GM10248 (cell line): ENCODE results near the gene COX11.

Experiments
- CTCF ChIA-PET: fragments of 300-600 bp; sonication (Branson Sonifier 250); formaldehyde crosslinking; extraction: SDS; loops from one replicate; lab custom pipeline; 2021; ENCODE audit warnings: antibody characterized with exemption; lab: Yijun Ruan, JAX
- POLR2A ChIA-PET: fragments of 350-650 bp; sonication (Branson Sonifier 250); formaldehyde crosslinking; extraction: SDS; loops from one replicate; lab custom pipeline; 2020; ENCODE audit warnings: antibody characterized with exemption; lab: Yijun Ruan, JAX
- DNase-seq: peaks from one replicate; pipeline ENCODE4 v3.0.0; 2012; ENCODE audit errors: extremely low spot score
- CTCF ChIP-seq: IDR thresholded peaks from 2 replicates; pipeline ENCODE4 v1.5.1; 2012; ENCODE audit warnings: mild to moderate bottlenecking, low read depth; ENCODE audit errors: extremely low read depth, missing control alignments, control extremely low read depth

Gene COX11

GRCh38 chr17:54968262-54968987 is at the start of gene COX11, which contains the start of gene STXBP4:
COX11 (minus strand) TSS chr17:54968654; CDS start chr17:54968646, 8 bp downstream.
STXBP4 (plus strand) TSS chr17:54968765; CDS start chr17:54986220, 17,455 bp downstream.
- peak; percentile 50 for TF ChIP-seq CTCF
- CTCF ChIA-PET: interaction anchor here (0.8 to 1.5 kb wide), 4 partner anchors 11 to 328 kb away, joined by 3 to 4 read pairs (median 3); no protein-coding TSS in a partner anchor
- POLR2A ChIA-PET: no interaction called here
- peak; percentile 95 for DNase-seq

GRCh38 chr17:55005520-55005919 is 37.1 kb upstream of the COX11 start:
- ChIA-PET CTCF (interaction anchor here (1.0 to 10.6 kb wide), 6 partner anchors 13 to 25 kb away, joined by 3 to 109 read pairs (median 4); no protein-coding TSS in a partner anchor), POLR2A (no interaction called here)

GRCh38 chr17:55004484-55004883 is 36.0 kb upstream of the COX11 start:
- no peak for DNase-seq
- no peak for TF ChIP-seq CTCF
- POLR2A ChIA-PET: no interaction called here
- CTCF ChIA-PET: interaction anchor here (1.0 to 10.6 kb wide), 3 partner anchors 12 to 26 kb away, joined by 3 to 109 read pairs (median 5); no protein-coding TSS in a partner anchor

More at GRCh38 chr17:55005520-55005919, 37.1 kb upstream of the COX11 start:
- peak; percentile 21 for TF ChIP-seq CTCF
- DNase-seq: peak; percentile 15

GRCh38 chr17:55002458-55002857 is 34.0 kb upstream of the COX11 start:
- CTCF ChIA-PET: interaction anchor here (0.8 to 10.6 kb wide), 5 partner anchors 10 to 512 kb away, joined by 3 to 109 read pairs (median 5); no protein-coding TSS in a partner anchor
- TF ChIP-seq CTCF: no peak
- DNase-seq: no peak
- POLR2A ChIA-PET: no interaction called here

- no peak for DNase-seq
- ChIA-PET CTCF (interaction anchor here (1.6 to 9.4 kb wide), 4 partner anchors 8 to 359 kb away, joined by 5 to 109 read pairs (median 40); no protein-coding TSS in a partner anchor), POLR2A (no interaction called here)
- no peak for TF ChIP-seq CTCF
Observed at GRCh38 chr17:54996441-54996840, 28.0 kb upstream of the COX11 start.

- DNase-seq: peak; percentile 44
- ChIA-PET POLR2A (no interaction called here), CTCF (interaction anchor here (0.6 to 9.4 kb wide), 49 partner anchors 8 to 524 kb away, joined by 3 to 109 read pairs (median 4); partner anchors contain the start of genes COX11, SMIM36 and STXBP4)
- TF ChIP-seq CTCF: peak; percentile 53
Observed at GRCh38 chr17:54992797-54993639, 24.6 kb upstream of the COX11 start.
